Measurements from ENCODE around the gene ZNF365.

ZNF365 gene

DNA sequence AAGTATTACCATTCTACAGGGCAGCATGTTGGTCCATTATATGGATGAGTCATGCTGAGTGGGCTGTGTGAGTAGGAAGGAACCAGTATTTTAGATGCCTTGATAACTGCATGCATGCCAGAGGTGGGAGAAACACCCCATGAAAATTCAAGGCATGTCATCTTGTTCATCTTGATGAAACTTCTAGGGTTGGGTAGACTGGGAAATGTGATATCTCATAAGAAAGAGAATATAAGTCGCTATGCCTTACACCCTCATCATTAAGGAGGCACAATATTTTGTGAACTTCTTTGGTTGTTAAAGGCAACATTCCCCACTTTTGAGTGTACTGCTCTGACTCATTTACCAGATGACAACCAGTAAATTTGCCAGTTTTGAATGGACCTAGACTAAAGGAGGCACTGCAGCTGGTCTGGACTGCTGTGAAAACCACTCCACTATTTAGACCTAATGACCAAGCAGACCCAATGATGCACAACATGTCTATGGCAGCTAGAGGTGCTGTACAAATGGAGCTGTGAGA is 48.0 kb downstream of the ZNF365 start:
- DNase-seq (ENCODE audit: low read depth, low spot score) = no peak

DNA sequence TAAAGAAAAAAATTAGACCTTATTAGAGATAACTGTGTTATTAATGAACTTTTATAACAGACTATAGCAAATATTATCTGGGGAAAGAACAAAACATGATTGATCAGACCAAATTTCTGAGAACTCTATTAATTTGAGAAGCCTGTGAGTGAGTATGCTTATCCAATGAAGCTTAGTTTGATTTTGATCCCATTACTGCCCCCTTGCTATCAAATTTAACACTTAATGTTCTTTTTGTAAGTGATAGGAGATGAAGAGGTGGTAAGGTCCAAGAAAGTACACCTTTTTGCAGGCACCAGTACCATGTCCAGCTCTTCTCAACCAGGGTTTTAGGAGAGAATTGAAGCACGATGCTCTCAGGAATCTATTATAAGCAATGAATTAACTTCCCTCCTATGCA is 49.9 kb downstream of the ZNF365 start:
- DNase-seq (ENCODE audit: low read depth, low spot score) = no peak

GRCh38 chr10:62426086-62426485 is 51.9 kb downstream of the ZNF365 start:
- DNase-seq (ENCODE audit: low read depth, low spot score) = no peak

DNA sequence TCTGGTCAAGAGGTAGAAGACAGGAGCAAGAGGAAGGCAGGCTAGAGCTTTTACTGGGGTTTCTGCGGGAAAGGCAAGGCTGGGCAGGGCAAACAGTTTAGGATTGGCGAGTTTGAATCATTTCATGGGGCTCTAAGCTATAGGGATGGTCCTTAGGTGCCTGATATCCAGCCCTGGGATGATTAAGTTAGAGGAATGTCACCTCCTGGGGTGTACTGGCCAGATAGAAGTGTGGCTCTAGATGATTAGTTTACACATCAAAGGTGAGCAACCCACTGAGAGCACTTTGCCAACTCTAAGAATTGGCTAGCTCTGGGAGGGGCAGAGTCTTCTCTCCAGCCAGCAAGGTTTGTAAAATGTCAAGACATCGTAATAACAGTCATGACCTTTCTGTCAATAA is 52.4 kb downstream of the ZNF365 start:
- DNase-seq (ENCODE audit: low read depth, low spot score) = peak; percentile 21

GRCh38 chr10:62430881-62431280 is 56.7 kb downstream of the ZNF365 start:
- no peak for DNase-seq (ENCODE audit: low read depth, low spot score)

DNA sequence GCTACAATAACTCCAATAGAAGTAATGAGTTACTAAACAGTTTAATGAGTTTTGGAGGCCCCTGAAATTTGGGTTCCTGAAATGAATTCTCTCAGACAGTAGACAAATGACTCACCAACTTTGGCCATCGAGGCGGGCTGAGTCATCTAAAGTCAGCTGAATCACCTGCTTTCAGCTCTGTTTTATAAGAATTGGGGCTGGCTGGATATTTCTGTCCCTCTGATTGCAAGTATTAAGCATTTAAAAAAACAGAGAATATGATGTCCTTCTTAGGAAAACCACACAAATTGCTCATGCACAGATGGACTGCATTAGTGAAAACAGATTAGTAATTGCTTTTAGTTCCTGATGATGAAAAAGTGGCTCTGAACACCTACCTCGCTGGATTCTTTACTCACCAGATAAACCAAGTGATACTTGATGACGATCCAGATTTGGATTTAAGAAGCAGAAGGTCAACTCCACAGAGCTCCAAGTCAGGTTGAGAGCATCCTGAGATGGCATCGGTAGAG is 59.1 kb downstream of the ZNF365 start:
- no peak for DNase-seq (ENCODE audit: low read depth, low spot score)

DNA sequence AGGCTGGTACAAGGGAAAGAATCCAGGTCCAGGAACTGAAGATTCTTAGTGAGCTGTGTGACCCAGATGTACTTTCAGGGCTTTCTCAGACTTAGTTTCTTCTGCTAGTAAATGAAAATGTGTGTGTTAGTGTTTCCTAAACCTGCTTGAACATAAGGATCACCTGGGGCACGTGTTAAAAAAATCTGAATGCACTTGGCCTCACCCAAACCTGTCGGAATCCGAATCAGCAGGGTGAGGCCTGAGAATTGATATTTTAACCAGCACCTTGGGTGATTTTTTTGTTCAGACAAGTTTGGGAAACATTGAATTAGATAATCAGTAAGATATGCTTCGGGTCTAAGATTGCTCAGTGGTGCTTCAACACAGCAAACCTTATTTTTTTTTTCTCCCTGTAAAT is 59.7 kb downstream of the ZNF365 start:
- no peak for DNase-seq (ENCODE audit: low read depth, low spot score)

DNA sequence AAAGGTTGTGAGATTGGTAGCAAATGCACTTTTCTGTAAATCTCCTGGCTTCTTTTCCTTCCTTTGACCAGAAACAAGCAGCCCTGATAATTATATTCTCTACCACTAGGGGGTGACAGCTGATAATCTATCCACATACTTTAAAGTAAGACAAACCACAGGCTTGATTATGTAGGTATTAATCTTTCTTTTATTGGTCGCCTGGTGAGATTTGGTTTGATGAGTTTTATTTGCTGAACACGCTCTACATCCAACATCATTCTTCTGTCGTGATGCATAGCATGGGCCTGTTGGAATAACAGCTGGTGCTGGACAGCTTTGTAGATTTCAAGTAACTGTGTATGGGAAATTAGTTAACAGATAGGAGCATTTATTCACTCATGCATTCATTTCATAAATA is 63.5 kb downstream of the ZNF365 start:
- DNase-seq (ENCODE audit: low read depth, low spot score) = peak; percentile 12

GRCh38 chr10:62442006-62442405 is 67.8 kb downstream of the ZNF365 start:
- DNase-seq (ENCODE audit: low read depth, low spot score) = no peak

DNA sequence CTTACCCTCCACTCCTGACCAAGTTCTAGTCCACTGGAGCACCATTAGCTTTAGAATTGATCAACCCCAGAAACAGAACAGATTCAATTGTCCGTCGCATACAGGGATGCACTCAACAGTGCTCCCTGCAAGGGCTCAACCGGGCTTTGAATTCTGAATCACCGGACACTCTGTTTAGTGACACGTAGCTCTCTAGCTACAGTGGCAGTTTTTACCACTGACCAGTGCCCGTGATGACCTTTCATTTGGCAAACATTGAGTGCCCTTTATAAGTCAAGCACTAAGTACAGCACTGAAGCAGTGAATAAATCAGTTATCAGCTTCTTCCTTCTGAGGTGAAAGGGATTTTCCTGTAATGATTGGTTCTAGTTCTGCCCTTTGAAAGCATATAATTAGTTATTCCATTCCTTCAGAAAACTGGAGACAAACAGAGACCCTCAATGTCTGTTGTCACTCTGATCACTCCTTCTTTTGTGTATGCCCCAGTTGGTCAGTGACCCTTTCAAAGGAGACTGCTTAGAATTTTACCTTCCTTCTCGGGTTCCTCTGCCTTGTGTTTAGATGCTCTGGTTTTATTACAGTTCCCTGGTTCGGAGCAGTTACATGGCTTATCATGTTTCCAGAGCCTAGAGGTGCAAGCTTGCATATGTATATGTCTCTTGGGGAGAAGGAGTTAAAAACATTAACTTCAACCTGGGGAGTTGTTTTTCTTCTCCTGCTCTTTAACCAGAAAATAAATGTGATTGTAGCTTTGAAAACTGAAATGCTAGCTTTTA is 68.9 kb downstream of the ZNF365 start:
- no peak for DNase-seq (ENCODE audit: low read depth, low spot score)

GRCh38 chr10:62443866-62444265 is 69.7 kb downstream of the ZNF365 start:
- no peak for DNase-seq (ENCODE audit: low read depth, low spot score)

- DNase-seq (ENCODE audit: low read depth, low spot score) = no peak
These were observed 72.5 kb downstream of the ZNF365 start for GRCh38 chr10:62446627-62447026.

DNA sequence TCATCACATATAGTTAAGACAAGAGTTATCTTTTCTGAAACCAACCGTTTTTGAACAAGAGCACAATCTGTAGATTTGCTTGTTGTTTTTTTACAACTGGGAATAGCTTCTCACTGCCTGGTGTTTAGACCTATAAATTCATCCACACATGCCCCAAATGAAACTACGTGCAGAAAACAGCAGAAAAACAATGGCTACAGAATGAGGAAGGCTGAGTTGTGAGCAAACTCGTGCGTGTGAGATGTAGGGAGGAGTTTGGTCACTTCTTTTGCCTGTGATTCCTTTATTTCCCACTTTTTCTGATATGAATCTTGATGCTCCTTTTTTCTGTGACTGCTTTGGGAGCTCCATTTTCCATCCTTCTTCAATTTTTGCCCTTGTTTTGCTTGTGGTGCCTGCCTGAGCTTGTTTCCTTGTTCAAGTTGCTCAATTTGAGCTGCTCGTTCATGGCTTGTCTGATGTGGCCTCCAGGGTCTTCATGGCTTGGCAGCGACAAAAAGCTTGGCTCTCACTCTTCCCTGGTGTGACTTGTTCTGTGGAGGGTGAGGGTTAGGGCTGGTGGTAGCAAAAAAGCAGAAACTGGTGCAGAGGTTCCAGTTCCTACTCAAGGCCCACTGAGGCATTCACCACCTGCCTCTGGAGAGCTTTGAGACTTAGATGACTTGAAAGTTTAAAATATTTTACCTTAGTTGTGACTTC is 76.9 kb downstream of the ZNF365 start:
- no peak for DNase-seq (ENCODE audit: low read depth, low spot score)

- no peak for DNase-seq (ENCODE audit: low read depth, low spot score)
These were observed 77.4 kb downstream of the ZNF365 start for GRCh38 chr10:62451611-62451975.

Data from ELF-1 (cell line).